HG03045 (cell line): ENCODE results near the gene HS3ST3B1.

Experiments used
- ATAC-seq: cut with Tn5 transposase; IDR thresholded peaks from one replicate; pipeline ENCODE4 v1.9.1; 2021; ENCODE audit warnings: mild to moderate bottlenecking, moderate library complexity; ENCODE audit not compliant: unreplicated experiment

HS3ST3B1 gene

GRCh38 chr17:14300575-14301278 is at the start of gene HS3ST3B1:
HS3ST3B1 (plus strand) TSS chr17:14301081; CDS start chr17:14301519, 438 bp downstream.
- ATAC-seq, result peak; percentile 82

GRCh38 chr17:14261406-14261805 is 39.5 kb upstream of the HS3ST3B1 start:
- no peak for ATAC-seq

- ATAC-seq, result no peak
These were observed 32.6 kb upstream of the HS3ST3B1 start for GRCh38 chr17:14268264-14268663.

- no peak for ATAC-seq
These were observed 31.4 kb upstream of the HS3ST3B1 start for GRCh38 chr17:14269473-14269872.

GRCh38 chr17:14270508-14270907 is 30.4 kb upstream of the HS3ST3B1 start:
- no peak for ATAC-seq

DNA sequence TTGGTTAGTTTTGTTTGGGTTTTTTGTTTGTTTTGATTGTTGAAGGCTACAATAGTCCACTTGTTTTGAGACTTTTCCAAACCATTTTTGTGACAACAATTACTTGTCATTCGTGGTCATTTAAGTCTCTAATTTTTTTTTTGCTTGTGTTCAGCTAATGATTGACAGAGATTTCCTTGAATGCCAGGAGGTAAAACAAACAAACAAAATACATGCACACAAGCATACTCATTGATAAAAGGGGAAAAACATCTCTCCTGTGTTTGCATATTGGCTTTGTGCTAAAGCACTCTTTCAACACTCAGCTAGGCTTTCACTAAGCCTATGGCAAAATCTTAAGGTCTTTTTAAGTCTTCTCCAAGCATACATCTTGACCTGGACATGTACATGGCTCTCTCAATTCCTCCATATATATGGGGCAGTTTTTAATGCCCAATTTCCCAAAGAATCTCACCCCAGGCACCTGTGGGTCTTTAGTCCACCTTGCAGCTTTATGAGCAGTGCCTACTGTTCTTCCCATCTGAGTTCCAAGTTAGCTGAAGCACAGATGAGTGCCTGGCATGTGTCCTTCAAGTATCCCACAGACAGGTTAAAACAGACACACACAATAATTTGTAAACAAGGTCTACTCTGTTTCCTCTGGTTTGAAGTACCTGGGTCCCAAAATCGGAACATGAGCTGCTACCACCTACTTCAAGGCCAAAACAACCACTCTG is 24.2 kb upstream of the HS3ST3B1 start:
- no peak for ATAC-seq

GRCh38 chr17:14281530-14281929 is 19.4 kb upstream of the HS3ST3B1 start:
- no peak for ATAC-seq

DNA sequence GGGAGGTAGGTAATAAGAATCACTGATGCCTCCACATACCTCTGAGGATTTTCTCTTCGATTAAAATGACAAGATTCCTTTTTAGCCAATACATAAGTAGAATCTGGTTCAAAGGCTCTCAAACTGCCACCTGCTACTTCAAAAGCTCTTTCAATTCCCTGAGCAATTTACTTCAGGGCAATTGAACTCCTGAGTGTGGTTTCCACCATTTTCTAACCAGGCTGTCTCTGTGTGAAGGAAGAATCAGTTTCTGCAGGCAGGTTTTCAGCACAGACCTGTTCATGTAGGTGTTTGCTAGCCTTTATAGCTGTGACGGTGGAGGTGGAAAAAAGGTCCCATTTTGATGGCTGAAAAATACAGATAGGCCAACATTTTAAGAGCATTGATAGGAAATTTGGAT is 18.2 kb upstream of the HS3ST3B1 start:
- no peak for ATAC-seq

GRCh38 chr17:14289162-14289561 is 11.7 kb upstream of the HS3ST3B1 start:
- no peak for ATAC-seq

GRCh38 chr17:14294876-14295275 is 6.0 kb upstream of the HS3ST3B1 start:
- ATAC-seq, result no peak

DNA sequence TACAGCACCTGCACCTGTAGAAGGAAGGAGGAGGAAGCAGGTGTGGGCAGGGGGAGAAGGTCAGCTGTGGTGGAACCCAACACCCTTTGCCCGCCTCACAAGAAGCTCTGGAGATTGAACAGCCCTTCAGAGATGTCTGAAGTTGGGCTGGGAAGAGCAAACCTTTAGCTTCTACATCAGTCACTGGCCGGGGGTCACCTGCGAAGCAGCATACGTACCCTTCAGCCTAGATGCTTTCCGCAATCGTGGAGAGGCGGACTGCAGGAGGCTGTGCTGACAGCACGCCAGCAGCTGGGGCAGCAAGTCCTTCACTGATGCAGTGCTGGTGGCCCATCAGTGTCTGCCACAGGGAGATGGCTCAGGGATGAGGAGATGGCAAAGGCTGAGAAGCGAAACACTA is 5.2 kb upstream of the HS3ST3B1 start:
- no peak for ATAC-seq

GRCh38 chr17:14296166-14296910 is 4.5 kb upstream of the HS3ST3B1 start:
- no peak for ATAC-seq

DNA sequence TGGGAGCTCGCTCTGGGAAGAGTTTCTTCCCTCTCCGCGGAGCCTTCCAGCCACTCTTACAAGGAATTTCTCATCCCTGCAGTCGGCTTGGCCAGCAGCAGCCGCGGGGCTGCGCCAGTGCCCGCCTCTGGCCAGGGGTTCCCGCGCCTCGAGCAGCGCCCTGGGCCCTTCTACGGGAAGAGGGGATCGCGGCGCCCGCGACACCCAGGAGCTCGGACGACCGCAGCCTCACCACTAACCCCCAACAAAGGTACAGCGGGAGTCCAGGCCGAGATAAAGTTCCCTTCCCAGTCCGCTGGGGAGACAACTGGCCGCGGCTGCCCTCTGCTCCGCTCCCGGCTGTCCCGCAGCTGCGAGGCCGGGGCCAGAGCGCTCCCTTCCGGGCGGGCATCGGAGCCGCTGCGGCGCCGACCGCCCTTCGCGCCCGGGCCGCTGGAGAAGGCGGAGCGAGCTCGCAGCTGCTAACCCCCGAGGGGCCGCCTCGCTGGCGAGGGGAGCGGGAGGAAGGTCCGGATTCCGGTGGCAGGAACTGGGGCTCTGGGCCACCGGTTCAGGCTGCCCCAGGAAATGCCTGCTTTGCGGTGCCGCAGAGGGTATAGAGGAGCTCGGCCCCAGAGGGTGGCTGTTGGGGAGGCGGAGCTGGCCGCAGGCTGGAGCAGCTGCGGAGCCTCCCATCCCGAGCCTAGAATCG is 3.6 kb upstream of the HS3ST3B1 start:
- ATAC-seq, result no peak

DNA sequence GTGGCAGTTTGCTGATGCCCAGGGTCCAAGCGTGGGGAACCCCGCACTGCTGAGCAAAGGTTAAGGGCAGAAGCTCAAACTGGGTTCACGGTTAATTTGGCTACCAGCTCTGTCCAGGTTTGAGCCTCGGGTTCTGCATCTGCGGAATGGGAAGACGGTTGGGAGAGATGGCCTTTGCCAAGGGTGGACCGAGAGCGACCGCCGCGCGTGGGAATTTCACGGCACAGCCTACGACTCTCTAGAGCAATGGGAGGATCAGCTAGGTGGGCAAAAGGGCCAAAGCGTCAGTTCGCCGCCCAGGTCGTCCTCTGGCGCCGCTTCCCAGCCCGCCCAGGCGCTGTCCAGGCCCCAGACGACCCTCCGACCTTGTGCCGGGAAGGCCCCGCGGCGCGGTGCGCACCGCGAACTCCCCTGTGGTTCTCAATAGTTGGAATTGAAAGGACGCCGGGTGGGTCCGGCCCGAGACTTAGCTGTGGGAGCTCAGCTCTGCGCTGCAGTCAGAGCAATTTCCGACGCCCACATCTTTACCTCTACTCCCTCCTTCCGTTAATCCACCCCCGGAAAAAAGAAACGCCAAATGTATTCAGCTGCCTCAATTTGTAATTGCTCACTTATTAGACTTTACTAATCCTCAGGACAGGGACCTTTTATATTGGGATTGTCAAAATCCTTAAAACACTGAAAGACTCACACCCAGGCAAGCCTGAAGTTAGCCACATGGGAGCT is 2.5 kb upstream of the HS3ST3B1 start:
- no peak for ATAC-seq

DNA sequence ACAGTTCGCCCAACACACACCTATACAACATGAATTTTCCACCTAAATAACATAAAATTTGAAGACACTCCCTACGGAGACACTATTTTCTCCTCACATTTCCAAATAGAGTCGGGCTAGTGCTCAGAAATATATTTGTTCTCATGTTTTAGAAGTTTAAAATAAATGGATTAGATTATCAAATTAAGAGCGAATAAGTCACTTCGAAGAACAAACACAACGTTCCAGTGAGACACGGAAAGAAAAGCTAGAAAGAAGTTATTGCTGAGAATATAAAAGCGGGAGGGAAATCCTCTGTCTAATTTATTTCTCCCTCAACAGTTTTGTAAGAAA is 2.0 kb upstream of the HS3ST3B1 start:
- no peak for ATAC-seq

DNA sequence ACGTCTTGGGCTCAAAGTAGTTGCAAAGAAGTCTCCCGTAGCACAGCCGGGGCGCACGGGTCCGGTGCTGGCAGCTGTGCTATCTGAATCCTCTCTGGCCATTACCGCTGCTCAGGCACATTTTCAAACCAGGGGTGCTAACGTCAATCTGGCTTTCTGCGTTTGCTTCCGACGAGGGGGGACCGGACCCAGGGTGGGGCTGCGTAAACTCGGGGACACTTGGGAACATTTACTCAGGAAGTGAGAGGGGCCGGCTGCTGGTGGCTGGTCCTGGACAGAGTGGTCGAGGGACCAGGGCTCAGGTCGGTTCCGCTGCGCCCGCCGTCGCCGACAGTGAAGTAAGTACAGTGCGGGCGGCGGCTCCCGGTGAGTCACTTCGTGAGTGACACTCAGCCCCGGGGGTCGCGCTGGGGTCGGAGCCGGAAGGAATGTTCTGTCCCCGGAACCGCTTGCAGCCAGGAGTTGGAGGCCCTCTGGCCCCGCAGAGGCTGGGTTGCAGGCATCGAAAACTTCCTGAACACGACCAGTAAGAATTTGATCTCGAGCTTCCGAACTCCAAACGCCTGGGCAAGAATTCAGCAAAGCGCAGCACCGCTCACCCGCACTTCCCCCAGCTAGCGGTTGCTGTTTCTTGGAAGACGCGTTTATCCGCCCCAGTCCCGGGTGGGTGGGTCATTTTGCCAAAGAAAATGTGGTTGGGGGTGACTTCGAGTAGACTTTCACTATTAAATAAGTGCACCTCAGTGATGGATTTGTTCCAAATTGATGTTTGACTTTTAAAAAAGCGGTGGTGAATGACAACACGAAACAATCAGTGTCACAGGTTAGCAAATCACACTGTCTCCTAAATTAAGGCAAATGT is 1.4 kb upstream of the HS3ST3B1 start:
- no peak for ATAC-seq

GRCh38 chr17:14301279-14302090 is 604 bp downstream of the HS3ST3B1 start:
- ATAC-seq, result peak; percentile 3

DNA sequence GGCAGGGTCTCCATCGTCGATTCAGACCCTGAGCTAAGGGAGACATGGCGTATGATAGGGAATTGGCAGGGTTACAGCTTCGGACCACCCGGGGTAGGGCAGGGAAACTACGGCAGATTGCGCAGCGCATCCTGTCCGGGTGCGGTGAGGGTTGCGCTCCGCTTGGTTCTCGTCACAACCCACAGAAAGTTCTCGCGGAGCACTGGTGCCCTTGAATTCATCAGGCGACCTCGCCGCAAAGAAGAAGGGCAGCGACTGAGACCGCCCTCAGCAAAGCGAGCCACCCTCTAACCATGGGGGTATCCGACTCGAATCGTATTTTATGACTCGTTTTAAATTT is 1.2 kb downstream of the HS3ST3B1 start:
- ATAC-seq, result peak; percentile 24
